Measurements from ENCODE around the gene CSPG4. TPM values are rescaled to one million over a fixed set of nuclear protein-coding genes. Genes with fewer than 3 reads are reported as not detected.

CSPG4 gene
- total and polyA plus RNA-seq, 2 of the 13 experiments (the other 11 are each of a cell fraction or from before 2014, with no cell fraction given) = 0.01 to 0.04 TPM

- TF ChIP-seq JDP2 (CRISPR knock-in tag; IDR thresholded peaks at IDR 0.05; ENCODE audit: borderline replicate concordance) = no peak
- peak; percentile 44; the same call in 1 of the 2 replicates for TF ChIP-seq CEBPG (CRISPR knock-in tag; IDR thresholded peaks at IDR 0.05)
- TF ChIP-seq SCMH1 (CRISPR knock-in tag; IDR thresholded peaks at IDR 0.05; ENCODE audit: borderline replicate concordance) = no peak
- TF ChIP-seq ZBTB38 (CRISPR knock-in tag; IDR thresholded peaks at IDR 0.05) = 0 out of 2 replicates have a peak, but pooled peaks have one; percentile 24
- peak; percentile 91 for TF ChIP-seq ZKSCAN5 (CRISPR knock-in tag; IDR thresholded peaks at IDR 0.05)
- TF ChIP-seq CEBPB (IDR thresholded peaks at IDR 0.05; ENCODE audit: borderline replicate concordance, low read depth, low read length) = peak; percentile 85
- no peak for TF ChIP-seq MIXL1 (CRISPR knock-in tag; IDR thresholded peaks at IDR 0.05)
- no peak for TF ChIP-seq TRIM24 (CRISPR knock-in tag; IDR thresholded peaks at IDR 0.05)
- TF ChIP-seq XRCC5 (optimal IDR thresholded peaks at IDR 0.05; ENCODE audit: low read length) = peak; percentile 24
Measured at GRCh38 chr15:75720787-75721479, 8.3 kb upstream of the CSPG4 start (continued).

DNA sequence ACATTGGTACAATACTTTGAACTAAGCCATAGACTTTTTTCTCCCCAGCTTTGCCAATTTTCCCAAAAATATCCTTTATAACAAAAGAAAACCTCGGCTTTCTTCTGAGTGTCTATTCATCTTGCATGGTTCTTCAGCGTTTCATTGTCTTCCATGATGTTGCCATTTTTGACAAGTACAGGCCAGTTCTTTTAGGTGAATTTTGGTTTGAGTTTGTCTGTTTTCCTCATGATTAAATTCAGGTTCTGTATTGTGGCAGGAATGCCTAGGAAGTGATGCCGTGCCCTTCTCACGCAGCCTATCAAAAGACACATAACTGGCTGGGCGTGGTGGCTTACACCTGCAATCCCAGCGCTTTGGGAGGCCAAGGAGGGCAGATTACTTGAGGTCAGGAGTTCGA, 7.6 kb upstream of the CSPG4 start:
- Histone ChIP-seq H3K4me2 (ENCODE audit: low read depth, low read length) (no peak overlapping the region), H3K9ac (ENCODE audit: insufficient read depth, low read depth, low read length) (no peak overlapping the region), H2AFZ (ENCODE audit: low read length) (no peak overlapping the region), H3K27ac (ENCODE audit: extremely low read length, insufficient read depth, low read length) (no peak overlapping the region), H3K4me3 (replicated peaks in 1 of 3; ENCODE audit: insufficient read depth in 1 of 3, low read depth in 2 of 3, low read length in 3 of 3) (no peak overlapping the region), H3K79me2 (ENCODE audit: insufficient read depth, low read length) (no peaks in the 10 kb centered on the region), H4K20me1 (ENCODE audit: insufficient read depth, low read length) (no peaks in the 10 kb centered on the region), H3K9me3 (ENCODE audit: low read length) (no peaks in the 10 kb centered on the region), H3K4me1 (ENCODE audit: insufficient read depth, low read length) (peaks cover 27% of the 10 kb centered on the region), H3K27me3 (ENCODE audit: control insufficient read depth in 1 of 2, insufficient read depth in 2 of 2, low read length in 2 of 2) (peaks cover 0 to 9% of the 10 kb centered on the region in 2 experiments; a peak in 2 of 5 replicates), H3K36me3 (replicated peaks in 1 of 2; ENCODE audit: control insufficient read depth in 1 of 2, insufficient read depth in 2 of 2, low read length in 2 of 2) (no peaks in the 10 kb centered on the region)
- 46% methylated on average over 7 of the region's 7 CpGs for WGBS (ENCODE audit: low lambda C conversion rate)
- ChIA-PET POLR2A (no interaction called here), CTCF (ENCODE audit: low intra/inter-chr PET ratio, low total read pairs) (interaction anchor here (1.5 kb wide), 1 partner anchor 82 kb away, joined by 6 read pairs; no protein-coding TSS in a partner anchor)
- intact Hi-C loops (cut with micrococcal nuclease; ENCODE audit: unreplicated experiment) (loop anchor here (10.0 kb wide), 1 partner anchor 205 kb away; no protein-coding TSS in a partner anchor), in situ Hi-C loops (cut with HindIII; ENCODE audit: extremely low pct_ligation_motif_present, low pct_unique_long_range_greater_than_20kb) (loop anchor here (10.0 kb wide), 2 partner anchors 85 to 205 kb away; no protein-coding TSS in a partner anchor)
- DNase-seq (ENCODE audit: low spot score) (no peak), ATAC-seq (no peak), FAIRE-seq (no peak)
- no peak for TF ChIP-seq GFI1 (CRISPR knock-in tag; IDR thresholded peaks at IDR 0.05; ENCODE audit: borderline replicate concordance)
- no peak for TF ChIP-seq ZNF597 (CRISPR knock-in tag; IDR thresholded peaks at IDR 0.05)
- TF ChIP-seq, protein P1, sequence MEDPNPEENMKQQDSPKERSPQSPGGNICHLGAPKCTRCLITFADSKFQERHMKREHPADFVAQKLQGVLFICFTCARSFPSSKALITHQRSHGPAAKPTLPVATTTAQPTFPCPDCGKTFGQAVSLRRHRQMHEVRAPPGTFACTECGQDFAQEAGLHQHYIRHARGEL (CRISPR knock-in tag; IDR thresholded peaks at IDR 0.05) = no peak
- TF ChIP-seq ATF7-NPFF (CRISPR knock-in tag; IDR thresholded peaks at IDR 0.05; ENCODE audit: low read depth) = no peak
- TF ChIP-seq ZNF775 (CRISPR knock-in tag; IDR thresholded peaks at IDR 0.05; ENCODE audit: borderline replicate concordance) = no peak
- no peak for TF ChIP-seq ZNF574 (CRISPR knock-in tag; IDR thresholded peaks at IDR 0.05)
- TF ChIP-seq FOXC1 (CRISPR knock-in tag; IDR thresholded peaks at IDR 0.05; ENCODE audit: borderline replicate concordance) = no peak
- no TSS peak for BruUV-seq (replicated peaks)

Measured in HepG2 (cell line).